Frontal cortex (tissue), 4 donors: ENCODE data around the gene CCL4L2. TPM values are rescaled to one million over a fixed set of nuclear protein-coding genes. Genes with fewer than 3 reads are reported as not detected.
"Not testable (repeated sequence)": the region's sequence is repeated elsewhere in the genome, so short reads cannot be mapped to it uniquely, and the experiment has no call there.

Source experiments
- DNase-seq, 2 donors: peaks; one replicate each; pipeline ENCODE4 v3.0.0; 2012; ENCODE audit warnings: low spot score in 2 of 2
- FAIRE-seq: peaks from 2 replicates; lab custom pipeline; 2012; peaks lifted over from hg19 to GRCh38; lab: Jason Lieb, UNC
- total RNA-seq: library from RNA; depleted of rRNA; stranded (reverse); fragments of >200 nt; gene quantifications from one replicate; pipeline ENCODE4 v1.2.3, GENCODE V29; 2014
- donor health status: control.
- donor health status: control.
- donor health status: control.

Gene CCL4L2
- total RNA-seq, 1 donor from 2014 or later: 2.4 TPM

DNA sequence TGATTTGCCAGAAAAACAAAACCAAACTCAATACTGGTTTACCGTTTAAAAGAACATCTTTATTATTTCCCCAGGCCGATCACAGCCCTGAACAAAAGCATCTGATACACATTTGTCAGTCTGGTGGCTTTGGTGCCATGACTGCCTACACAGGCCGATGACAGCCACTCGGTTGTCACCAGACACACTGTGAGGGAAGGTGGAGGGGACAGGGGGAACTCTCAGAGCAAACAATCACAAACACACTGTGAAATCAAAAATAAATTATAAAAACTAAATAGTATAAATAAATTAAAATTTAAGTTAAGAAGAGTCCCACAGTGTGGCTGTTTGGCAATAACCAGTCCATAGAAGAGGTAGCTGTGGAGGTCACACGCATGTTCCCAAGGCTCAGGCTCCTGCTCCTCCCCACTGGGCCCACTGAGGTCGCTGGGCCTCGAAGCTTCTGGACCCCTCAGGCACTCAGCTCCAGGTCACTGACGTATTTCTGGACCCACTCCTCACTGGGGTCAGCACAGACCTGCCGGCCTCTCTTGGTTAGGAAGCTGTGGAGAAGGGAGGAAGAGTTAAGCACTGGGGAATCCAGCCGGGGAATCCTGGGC lies 15.9 kb upstream of the CCL4L2 start:
- not testable (repeated sequence) for FAIRE-seq, DNase-seq

DNA sequence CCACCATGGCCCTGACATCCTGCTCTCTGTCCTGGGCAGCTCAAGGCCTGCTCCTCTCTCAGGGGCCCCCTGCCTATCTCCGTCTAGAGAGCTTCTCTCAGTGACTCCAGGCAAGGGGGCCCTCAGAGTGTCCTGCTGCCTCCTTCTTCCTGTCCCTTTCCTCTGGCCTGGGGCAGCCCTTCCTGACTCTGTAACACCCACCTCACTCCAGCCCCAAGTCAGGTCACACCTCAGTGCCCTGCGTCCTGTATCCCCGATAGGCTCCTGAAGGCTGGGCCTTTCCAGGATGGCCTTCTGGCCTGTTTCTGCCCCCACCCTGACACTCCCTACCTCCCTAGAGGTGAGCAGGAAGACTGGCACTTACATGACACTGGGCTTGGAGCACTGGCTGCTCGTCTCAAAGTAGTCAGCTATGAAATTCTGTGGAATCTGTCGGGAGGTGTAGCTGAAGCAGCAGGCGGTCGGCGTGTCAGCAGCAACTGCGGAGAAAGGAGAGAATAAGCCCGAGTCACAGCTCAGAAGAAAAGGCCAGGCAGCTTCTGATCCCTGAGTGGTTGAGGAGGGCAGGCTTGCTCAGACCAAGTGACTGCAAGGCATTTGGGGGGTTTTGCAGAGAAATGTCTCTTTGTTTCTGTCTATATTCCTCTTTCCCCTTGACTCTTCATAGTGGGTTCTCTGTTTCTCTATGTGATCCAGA lies 15.3 kb upstream of the CCL4L2 start:
- FAIRE-seq (no peak), DNase-seq (no peak)

DNA sequence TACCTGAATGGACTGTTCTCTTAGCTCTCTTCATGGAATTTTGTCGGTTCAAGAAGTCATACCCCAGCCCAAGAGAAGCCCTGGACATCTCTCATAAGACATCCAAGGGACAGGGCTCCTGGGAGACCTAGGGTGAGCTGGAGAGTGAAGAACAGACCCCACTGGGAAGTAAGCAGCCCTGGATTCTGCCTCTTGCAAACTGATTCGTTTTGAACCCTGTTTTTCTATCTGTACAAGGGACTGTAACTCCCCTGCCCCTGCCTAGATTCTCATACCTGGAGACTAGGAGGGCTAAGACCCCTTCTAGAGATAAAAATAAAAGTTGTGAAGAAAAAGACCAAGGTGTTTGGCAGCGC lies 14.8 kb upstream of the CCL4L2 start:
- no peak for DNase-seq
- no peak for FAIRE-seq

DNA sequence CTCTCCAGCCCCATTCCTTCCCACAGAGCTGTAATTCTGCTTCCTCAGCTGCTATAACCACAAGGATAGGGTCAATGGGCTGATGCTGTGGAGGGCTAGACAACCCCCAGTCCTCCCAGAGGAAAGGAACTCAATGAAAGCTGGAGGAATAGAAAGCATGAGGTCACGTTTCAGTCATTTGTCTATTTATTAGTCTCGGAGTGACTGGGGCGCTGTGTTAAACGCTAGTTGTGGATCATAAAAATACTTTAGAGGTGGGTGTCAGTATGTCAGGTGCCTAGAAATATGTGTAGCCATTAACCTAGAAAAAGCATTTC lies 13.5 kb upstream of the CCL4L2 start:
- FAIRE-seq (no peak), DNase-seq (no peak)

DNA sequence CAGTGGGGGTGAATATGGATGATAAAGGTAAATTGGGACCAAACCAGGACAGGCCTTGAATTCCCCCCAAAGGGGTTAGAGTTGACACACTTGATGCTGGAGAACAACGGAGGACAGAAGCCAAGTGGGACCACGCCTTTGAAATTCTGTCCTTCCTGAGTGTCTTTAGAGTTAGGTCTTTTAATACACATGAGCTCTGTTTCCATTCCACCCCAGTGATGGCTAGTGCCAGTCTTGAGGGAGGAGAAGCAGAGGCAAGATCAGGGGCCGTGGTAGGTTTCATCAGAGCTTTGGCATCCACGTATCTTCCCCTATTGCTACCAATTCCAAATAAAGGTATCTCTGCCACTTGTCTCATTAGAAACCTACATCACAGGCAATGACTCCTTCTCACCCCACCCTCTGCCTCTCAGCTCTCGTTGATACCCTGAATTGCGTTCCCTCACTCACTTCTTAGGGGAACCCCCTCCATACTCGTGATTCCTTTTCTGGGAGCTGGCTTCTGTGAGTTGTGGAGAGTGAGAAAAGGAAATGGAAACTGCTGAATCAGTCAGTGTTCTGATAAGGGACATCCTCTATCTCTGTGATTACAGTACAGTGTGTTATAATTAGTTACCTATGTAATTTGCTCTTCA lies 11.9 kb upstream of the CCL4L2 start:
- FAIRE-seq (no peak), DNase-seq (no peak)

DNA sequence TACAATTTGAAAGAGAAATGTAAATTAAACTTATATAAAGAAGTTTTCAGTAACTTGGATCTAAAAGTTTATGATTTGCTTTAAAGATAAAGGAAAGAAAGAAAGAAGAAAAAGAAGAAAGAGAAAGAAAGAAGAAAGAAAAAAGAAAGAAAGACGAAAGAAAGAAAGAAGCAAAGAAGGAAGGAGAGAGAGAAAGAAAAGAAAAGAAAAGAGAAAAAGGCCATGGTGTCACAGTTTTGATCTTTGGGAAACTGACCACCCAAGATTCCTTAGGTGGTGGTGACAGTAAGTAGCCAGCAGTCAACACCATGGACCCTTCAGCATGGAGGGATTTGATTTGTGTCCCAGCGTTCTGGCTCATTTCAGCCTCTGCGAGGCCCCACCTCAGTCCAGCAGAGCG lies 9.8 kb upstream of the CCL4L2 start:
- DNase-seq, FAIRE-seq: not testable (repeated sequence)

- not testable (repeated sequence) for FAIRE-seq
Observed at GRCh38 chr17:36201506-36201905, 9.4 kb upstream of the CCL4L2 start.

DNA sequence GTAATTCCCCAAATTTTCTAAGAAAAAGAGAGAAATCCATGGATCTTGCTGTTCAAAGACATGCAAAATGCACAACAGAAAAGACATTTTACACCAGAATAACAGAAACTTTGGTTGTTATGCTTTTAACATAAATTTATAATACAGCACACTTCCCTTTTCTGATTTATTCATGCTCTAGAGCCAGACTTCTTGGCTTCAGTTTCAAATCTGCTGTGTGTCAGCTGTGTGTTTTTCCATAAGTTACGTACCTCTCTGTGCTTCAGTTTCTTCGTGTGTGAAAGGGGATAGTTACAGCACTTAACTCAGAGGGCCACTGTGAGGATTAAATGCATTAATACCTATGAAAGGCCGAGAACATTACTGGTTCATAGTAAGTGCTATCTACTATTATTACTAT lies 7.5 kb upstream of the CCL4L2 start:
- no peak for FAIRE-seq
- DNase-seq: no peak

More at GRCh38 chr17:36201506-36201905, 9.4 kb upstream of the CCL4L2 start:
- not testable (repeated sequence) for DNase-seq

- no peak for DNase-seq
- FAIRE-seq: no peak
Observed at GRCh38 chr17:36204724-36205500, 6.0 kb upstream of the CCL4L2 start.

GRCh38 chr17:36205637-36206485 lies 5.0 kb upstream of the CCL4L2 start:
- DNase-seq (no peak), FAIRE-seq (no peak)

DNA sequence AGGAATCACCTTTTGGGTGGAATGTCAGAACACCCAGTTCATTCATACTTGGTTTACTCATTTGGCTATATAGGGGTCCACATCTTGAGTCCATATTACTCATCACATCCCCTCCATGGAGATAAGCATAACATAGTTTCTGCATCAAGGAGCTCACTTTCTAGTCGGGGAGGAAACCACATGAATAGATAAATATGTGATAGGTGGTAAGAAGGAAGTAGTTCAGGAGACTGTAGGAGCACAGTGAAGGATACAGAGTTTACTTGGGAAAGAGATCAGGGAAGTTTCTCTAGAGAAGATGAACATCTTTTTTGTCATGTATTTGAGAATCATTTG lies 4.4 kb upstream of the CCL4L2 start:
- not testable (repeated sequence) for DNase-seq, FAIRE-seq

DNA sequence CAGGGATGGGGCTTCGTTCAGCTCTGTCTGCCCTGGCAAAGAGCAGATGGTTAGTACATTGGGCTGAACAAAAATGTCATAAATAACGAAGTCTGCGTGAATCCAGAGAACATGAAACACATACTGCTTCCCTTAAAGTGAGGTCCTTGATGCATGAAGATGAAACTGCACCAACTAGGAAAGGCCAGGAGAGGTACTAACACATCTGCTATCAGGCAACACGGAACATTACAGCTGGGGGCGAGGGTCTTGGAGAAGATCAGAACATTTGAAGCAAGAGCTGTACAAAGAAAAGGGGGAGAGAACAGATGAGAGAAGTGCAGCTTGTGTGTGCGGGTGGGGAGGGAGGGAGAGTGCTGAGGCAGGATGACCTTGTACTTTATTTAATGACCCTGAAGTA lies 3.5 kb upstream of the CCL4L2 start:
- not testable (repeated sequence) for FAIRE-seq, DNase-seq

GRCh38 chr17:36209575-36209974 lies 1.3 kb upstream of the CCL4L2 start:
- no peak for FAIRE-seq
- no peak for DNase-seq

DNA sequence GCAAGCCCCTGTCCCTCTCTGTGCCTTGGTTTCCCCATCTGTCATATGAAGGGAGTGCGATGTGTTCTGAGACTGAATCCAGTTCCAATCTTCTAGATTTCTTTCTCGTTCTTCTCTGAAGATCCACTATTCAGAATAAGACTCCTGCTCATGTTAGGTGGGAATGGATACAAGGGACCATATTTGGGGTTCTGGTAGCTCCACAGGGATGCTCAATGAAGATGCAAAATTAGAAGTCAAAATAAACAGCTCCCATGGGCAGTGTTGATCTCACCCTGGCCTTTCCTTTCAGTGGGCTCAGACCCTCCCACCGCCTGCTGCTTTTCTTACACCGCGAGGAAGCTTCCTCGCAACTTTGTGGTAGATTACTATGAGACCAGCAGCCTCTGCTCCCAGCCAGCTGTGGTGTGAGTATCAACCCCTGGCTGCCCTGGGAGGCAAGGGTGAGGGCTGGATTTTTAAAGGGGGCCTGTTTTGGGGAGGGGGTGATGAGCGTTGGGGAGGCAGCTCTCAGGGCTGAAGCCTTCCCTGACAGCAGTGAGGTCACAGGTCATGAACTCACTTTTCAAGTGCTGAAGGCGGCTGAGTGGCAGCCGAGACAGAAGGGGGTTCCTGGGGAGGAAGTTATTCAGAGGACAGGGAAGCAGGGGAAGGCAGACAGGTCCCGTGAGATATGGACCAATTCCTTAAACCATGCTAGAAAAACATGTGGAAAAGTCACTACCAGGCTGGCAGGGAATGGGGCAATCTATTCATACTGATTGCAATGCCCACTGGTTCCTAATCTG lies 815 bp downstream of the CCL4L2 start:
- not testable (repeated sequence) for DNase-seq, FAIRE-seq

- FAIRE-seq (no peak), DNase-seq (no peak)
Observed at GRCh38 chr17:36212272-36212605, 1.4 kb downstream of the CCL4L2 start.

DNA sequence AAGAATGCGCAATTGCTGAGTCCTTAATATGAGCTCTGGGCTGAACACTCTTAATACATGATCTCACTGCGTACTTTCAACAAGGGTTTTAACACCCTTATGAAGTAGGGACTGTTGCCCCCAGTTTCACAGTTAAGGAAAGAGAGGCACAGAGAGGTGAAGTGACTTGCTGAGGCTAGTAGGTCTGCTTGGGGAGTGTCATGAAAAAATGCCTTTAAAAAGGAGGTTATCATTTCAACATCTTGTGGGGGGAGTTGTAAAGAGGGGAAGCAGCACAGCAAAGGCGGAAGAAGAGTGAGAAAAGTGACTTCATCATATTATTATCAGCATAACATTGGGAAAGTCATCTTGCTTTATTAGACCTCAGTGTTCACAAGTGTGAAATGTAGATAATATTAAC lies 2.1 kb downstream of the CCL4L2 start:
- no peak for DNase-seq
- no peak for FAIRE-seq

DNA sequence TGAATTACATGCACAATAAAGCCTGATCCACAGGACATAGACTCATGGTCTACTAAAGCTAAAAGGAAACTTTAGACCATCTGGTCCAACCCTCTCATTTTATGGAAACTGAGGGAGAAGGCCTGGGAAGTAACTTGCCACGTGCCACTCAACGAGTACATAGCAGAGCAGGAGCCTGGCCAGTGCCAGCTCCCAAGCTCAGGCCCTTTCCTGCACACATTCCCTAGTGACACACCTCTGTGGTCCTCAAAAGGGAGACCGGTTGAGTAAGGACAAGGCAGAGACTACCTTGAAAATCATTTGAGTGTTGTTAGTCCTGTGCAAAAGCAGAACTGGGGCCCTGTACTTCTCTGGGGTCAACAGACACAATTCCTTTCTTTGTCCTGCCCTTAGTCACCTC lies 2.8 kb downstream of the CCL4L2 start:
- no peak for FAIRE-seq
- no peak for DNase-seq

DNA sequence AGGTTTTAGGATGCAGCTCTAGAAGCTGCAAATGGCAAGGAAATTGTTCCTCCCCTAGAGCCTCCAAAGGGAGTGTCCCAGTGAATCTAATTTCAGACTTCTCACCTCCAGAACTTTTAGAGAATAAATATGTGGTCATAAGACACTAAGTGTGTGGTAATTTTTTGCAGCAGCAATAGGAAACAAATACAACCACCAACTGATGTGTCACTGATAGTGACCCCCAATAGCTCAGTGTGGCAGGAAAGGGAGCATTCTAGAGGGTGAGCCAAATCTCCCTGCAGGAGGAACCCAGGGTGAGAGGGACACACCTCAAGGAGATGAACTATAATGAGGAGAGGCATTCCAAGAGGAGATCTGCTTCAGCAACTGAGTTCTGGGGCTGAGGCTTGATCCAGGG lies 4.1 kb downstream of the CCL4L2 start:
- DNase-seq: no peak
- no peak for FAIRE-seq
